Measurements from ENCODE around the gene SLC4A9. TPM values are rescaled to one million over a fixed set of nuclear protein-coding genes. Genes with fewer than 3 reads are reported as not detected.
A peak's percentile ranks its signal among the peaks of the same experiment; 100 is the strongest.
"Not testable (repeated sequence)": the region's sequence is repeated elsewhere in the genome, so short reads cannot be mapped to it uniquely, and the experiment has no call there.

Gene SLC4A9
- polyA plus RNA-seq, 3 donors, result 18.1 to 28.6 (median 23.9) TPM

GRCh38 chr5:140337880-140338279 is 22.1 kb upstream of the SLC4A9 start:
- no peak for DNase-seq (ENCODE audit: low read depth in 3 of 3, low spot score in 2 of 3)

- DNase-seq (ENCODE audit: low read depth in 3 of 3, low spot score in 2 of 3), result no peak
Observed at GRCh38 chr5:140338336-140338735, 21.7 kb upstream of the SLC4A9 start.

GRCh38 chr5:140338908-140339307 is 21.1 kb upstream of the SLC4A9 start:
- no peak for DNase-seq (ENCODE audit: low read depth in 3 of 3, low spot score in 2 of 3)

GRCh38 chr5:140339636-140340035 is 20.4 kb upstream of the SLC4A9 start:
- no peak for DNase-seq (ENCODE audit: low read depth in 3 of 3, low spot score in 2 of 3)

- no peak for DNase-seq (ENCODE audit: low read depth in 3 of 3, low spot score in 2 of 3)
Observed at GRCh38 chr5:140340605-140341121, 19.3 kb upstream of the SLC4A9 start.

- DNase-seq (ENCODE audit: low read depth in 3 of 3, low spot score in 2 of 3), result no peak
Observed at GRCh38 chr5:140341591-140341990, 18.4 kb upstream of the SLC4A9 start.

- no peak for DNase-seq (ENCODE audit: low read depth in 3 of 3, low spot score in 2 of 3)
Observed at GRCh38 chr5:140342287-140342686, 17.7 kb upstream of the SLC4A9 start.

GRCh38 chr5:140342896-140343295 is 17.1 kb upstream of the SLC4A9 start:
- DNase-seq (ENCODE audit: low read depth in 3 of 3, low spot score in 2 of 3), result no peak

- DNase-seq (ENCODE audit: low read depth in 3 of 3, low spot score in 2 of 3), result not testable (repeated sequence)
Observed at GRCh38 chr5:140343849-140344248, 16.1 kb upstream of the SLC4A9 start.

- DNase-seq (ENCODE audit: low read depth in 3 of 3, low spot score in 2 of 3), result no peak
Observed at GRCh38 chr5:140344683-140345423, 15.1 kb upstream of the SLC4A9 start.

GRCh38 chr5:140345919-140346347 is 14.1 kb upstream of the SLC4A9 start:
- no peak for DNase-seq (ENCODE audit: low read depth in 3 of 3, low spot score in 2 of 3)

- no peak for DNase-seq (ENCODE audit: low read depth in 3 of 3, low spot score in 2 of 3)
Observed at GRCh38 chr5:140346348-140347221, 13.4 kb upstream of the SLC4A9 start, which contains the start of gene HBEGF. Gene HBEGF (minus strand): TSS chr5:140346603. CDS start chr5:140346328, 275 bp downstream.

GRCh38 chr5:140347360-140347759 is 12.6 kb upstream of the SLC4A9 start:
- DNase-seq (ENCODE audit: low read depth in 3 of 3, low spot score in 2 of 3), result no peak

- no peak for DNase-seq (ENCODE audit: low read depth in 3 of 3, low spot score in 2 of 3)
Observed at GRCh38 chr5:140348104-140348503, 11.9 kb upstream of the SLC4A9 start.

- DNase-seq (ENCODE audit: low read depth in 3 of 3, low spot score in 2 of 3), result no peak
Observed at GRCh38 chr5:140349244-140349643, 10.8 kb upstream of the SLC4A9 start.

- DNase-seq (ENCODE audit: low read depth in 3 of 3, low spot score in 2 of 3), result peak in 1 of 3 donors; percentile 62
Observed at GRCh38 chr5:140351609-140352334, 8.2 kb upstream of the SLC4A9 start.

- no peak for DNase-seq (ENCODE audit: low read depth in 3 of 3, low spot score in 2 of 3)
Observed at GRCh38 chr5:140355546-140355945, 4.4 kb upstream of the SLC4A9 start.

- no peak for DNase-seq (ENCODE audit: low read depth in 3 of 3, low spot score in 2 of 3)
Observed at GRCh38 chr5:140356853-140357725, 2.9 kb upstream of the SLC4A9 start.

- peak in 1 of 3 donors; percentile 66 for DNase-seq (ENCODE audit: low read depth in 3 of 3, low spot score in 2 of 3)
Observed at GRCh38 chr5:140357726-140358093, 2.3 kb upstream of the SLC4A9 start.
